ENCODE results near the gene USP17L20.
"Not testable (repeated sequence)": the region's sequence is repeated elsewhere in the genome, so short reads cannot be mapped to it uniquely, and the experiment has no call there.

GRCh38 chr4:9230249-9230648 lies 27.7 kb upstream of the USP17L20 start:
- TF ChIP-seq CTCF, POLR2A, POLR2AphosphoS5 (IDR thresholded peaks at IDR 0.05): not testable (repeated sequence)

Data from suprapubic skin (tissue), 4 donors.